Skeletal muscle tissue (tissue), 4 donors: ENCODE measurements around the gene DEPP1. TPM values are rescaled to one million over a fixed set of nuclear protein-coding genes. Genes with fewer than 3 reads are reported as not detected.

Experiments
- H3K27ac ChIP-seq: one replicate; pipeline ENCODE4 v1.7.0; 2013; ENCODE audit warnings: mild to moderate bottlenecking, low read depth, low read length, inconsistent platforms
- H3K27me3 ChIP-seq, 3 donors: one replicate each; pipeline ENCODE4 v1.7.0; 2013; ENCODE audit warnings: low read length in 3 of 3; ENCODE audit not compliant: control insufficient read depth in 3 of 3, insufficient read depth in 3 of 3
- H3K36me3 ChIP-seq, 3 donors: one replicate each; pipeline ENCODE4 v1.7.0; 2013; ENCODE audit warnings: low read length in 3 of 3; ENCODE audit not compliant: control insufficient read depth in 3 of 3, insufficient read depth in 3 of 3
- H3K4me1 ChIP-seq, 3 donors: one replicate each; pipeline ENCODE4 v1.7.0; 2013; ENCODE audit warnings: low read length in 3 of 3, mild to moderate bottlenecking in 3 of 3; ENCODE audit not compliant: control insufficient read depth in 3 of 3, insufficient read depth in 3 of 3
- H3K4me3 ChIP-seq, 3 donors: one replicate each; pipeline ENCODE4 v1.7.0; 2013; ENCODE audit warnings: low read length in 3 of 3
- H3K9ac ChIP-seq, 3 donors: one replicate each; pipeline ENCODE4 v1.7.0; 2013; ENCODE audit warnings: low read length in 3 of 3, mild to moderate bottlenecking in 3 of 3, moderate library complexity in 2 of 3, low read depth in 1 of 3
- H3K9me3 ChIP-seq, 3 donors: one replicate each; pipeline ENCODE4 v1.7.0; 2013; ENCODE audit warnings: low read length in 3 of 3; ENCODE audit not compliant: control insufficient read depth in 3 of 3
- total RNA-seq: library from RNA; depleted of rRNA; stranded (reverse); fragments of >200 nt; gene quantifications from one replicate; pipeline ENCODE4 v1.2.3, GENCODE V29; 2014
- donor health status: Osteomylitis.

The DEPP1 gene
- total RNA-seq, 1 donor from 2014 or later: 12.5 TPM

DNA sequence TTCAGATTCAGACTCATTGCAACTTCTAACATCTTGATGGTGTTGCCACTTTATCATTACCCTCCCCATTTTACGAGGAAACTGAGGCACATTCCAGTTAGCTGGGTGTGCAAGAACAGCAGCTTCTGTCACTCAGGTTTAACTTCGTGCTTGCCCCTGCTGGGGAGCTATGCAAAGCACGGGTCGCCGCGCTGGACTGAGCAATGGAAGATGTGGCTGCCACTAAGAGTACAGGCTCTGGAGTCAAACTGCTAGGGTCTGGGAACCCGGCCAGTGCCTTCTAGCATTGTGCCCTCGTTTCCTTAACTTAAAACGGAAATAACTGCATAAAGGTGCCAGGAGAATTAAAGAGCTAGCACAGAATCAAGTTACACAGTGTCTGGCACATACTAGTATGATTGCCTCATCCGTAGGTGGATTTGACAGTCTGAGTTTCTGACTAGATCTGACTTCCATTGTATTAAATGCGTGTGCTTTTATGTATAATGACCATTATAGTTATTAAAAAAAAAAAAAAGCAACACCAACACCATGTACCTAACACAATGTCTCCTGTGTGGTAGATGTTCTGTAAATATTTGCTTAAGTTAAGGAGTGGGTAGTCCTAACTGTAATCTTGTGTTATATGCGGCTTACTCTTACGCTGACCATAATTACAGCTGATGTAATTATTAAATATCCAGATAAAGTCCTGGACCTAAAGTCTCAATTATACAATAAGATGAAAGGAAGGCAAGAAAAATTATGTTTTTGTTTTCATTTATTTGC lies 23.0 kb upstream of the DEPP1 start:
- peak overlapping the region; percentile 73 to 86 (median 82) for H3K9ac ChIP-seq
- H3K4me3 ChIP-seq: peak overlapping the region; percentile 73 to 84 (median 74)
- H3K9me3 ChIP-seq: no peaks in the 10 kb centered on the region
- H3K4me1 ChIP-seq: peaks cover 20 to 46% (median 29%) of the 10 kb centered on the region in 3 donors
- peaks cover 3 to 17% (median 10%) of the 10 kb centered on the region in 3 donors for H3K36me3 ChIP-seq
- H3K27ac ChIP-seq: peak overlapping the region; percentile 85
- H3K27me3 ChIP-seq: no peaks in the 10 kb centered on the region

DNA sequence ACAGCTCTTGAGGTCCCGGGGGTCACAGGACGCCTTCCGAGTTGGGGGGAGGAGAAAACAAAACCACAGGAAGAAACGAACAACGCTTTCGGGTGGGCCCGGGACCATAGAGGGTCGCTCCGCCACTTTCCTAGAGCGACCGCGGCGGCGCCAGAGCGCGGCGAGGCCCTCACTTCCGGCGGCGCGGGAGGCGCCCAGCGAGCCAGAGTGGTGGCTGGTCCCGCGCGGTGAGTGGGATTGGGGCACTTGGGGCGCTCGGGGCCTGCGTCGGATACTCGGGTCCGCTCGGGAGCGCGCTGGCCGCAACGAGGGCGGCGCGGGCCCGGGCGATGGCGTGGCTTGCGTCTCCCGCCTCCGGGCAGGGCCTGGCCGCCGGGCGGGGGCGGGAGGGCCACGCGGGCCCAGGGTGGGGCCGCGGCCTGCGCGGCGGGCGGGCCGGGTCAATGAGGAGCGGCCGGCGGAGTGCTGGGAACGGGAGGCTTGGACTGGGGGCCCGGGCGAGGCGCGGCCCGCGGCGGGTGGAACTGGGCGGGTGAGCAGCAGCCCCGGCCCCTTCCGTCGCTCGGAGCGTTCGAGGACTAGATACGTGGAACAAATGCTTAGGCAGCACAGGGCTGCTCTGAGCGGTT lies 22.3 kb upstream of the DEPP1 start, which contains the start of gene ZNF22:
TSS of gene ZNF22 (plus strand) at position 172 of the 629 bp plus-strand sequence. CDS start 2,446 bp downstream, outside the sequence.
- Histone ChIP-seq H3K4me1 (peaks cover 27 to 53% (median 36%) of the 10 kb centered on the region in 3 donors), H3K27ac (peak within 1 kb of the TSS; percentile 85), H3K36me3 (peaks cover 3 to 17% (median 10%) of the 10 kb centered on the region in 3 donors), H3K9ac (peak within 1 kb of the TSS; percentile 73 to 86 (median 82)), H3K9me3 (no peaks in the 10 kb centered on the region), H3K27me3 (no peaks in the 10 kb centered on the region), H3K4me3 (peak within 1 kb of the TSS; percentile 73 to 84 (median 74))

DNA sequence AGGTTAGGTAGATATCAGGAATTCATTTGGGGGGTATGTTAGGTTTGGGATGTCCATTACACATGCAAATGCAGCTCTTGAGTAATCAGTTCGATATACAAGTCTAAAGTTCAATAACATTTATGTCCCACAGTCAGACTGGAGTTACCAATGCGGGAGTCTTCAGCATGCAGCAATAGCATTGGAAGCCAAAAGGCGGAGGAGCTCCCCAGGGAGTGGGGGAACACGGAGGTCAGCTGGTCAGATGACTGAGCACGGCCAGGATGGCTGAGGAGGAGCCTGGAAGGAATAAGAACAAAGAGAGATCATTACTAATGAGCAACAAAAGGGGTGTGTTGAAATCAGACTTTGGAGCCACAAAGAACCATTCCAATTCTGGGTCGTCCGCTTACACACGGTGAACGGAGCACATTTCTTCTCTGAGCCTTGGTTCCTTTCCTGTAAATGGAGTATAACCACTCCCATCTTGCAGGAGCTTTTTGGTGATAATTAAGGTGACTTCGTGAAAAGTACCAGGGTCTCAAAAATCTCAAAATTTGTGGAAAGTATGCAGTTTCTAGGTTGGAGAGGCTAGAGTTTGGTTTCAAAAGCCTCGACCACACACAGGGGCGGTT lies 21.6 kb upstream of the DEPP1 start:
- Histone ChIP-seq H3K27me3 (no peaks in the 10 kb centered on the region), H3K9me3 (no peaks in the 10 kb centered on the region), H3K36me3 (peaks cover 3 to 13% (median 10%) of the 10 kb centered on the region in 3 donors), H3K9ac (peak overlapping the region; percentile 73 to 83 (median 82)), H3K4me1 (peaks cover 33 to 60% (median 42%) of the 10 kb centered on the region in 3 donors), H3K4me3 (peak overlapping the region; percentile 73 to 84 (median 74)), H3K27ac (peak overlapping the region; percentile 85)

DNA sequence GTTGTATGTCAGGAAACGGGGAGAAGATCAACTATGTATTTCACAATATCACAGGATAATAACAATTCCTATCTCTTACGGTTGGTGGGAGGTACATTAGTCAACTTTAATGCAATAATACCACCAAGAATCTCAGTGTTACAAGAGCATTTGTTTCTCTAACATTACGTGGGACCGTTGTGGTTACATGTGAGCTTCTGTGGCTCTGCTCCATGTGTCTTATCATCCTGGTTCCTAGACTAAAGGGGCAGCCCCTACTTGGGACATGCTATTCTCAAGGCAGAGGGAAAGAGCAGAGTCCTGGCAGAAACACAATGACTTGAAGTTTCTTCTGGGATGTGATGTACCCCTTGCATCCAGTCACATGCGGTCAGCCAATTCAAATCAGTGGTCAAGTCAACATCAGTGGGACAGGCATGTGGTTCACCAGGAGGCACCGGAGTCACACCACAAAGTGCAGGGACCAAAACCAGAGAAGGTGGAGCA lies 19.6 kb upstream of the DEPP1 start:
- no peak overlapping the region for H3K4me3 ChIP-seq
- peaks cover 6 to 12% (median 7%) of the 10 kb centered on the region in 3 donors for H3K36me3 ChIP-seq
- peaks cover 50 to 68% (median 60%) of the 10 kb centered on the region in 3 donors for H3K4me1 ChIP-seq
- H3K27me3 ChIP-seq: no peaks in the 10 kb centered on the region
- H3K9ac ChIP-seq: no peak overlapping the region
- H3K27ac ChIP-seq: peak overlapping the region; percentile 92
- no peaks in the 10 kb centered on the region for H3K9me3 ChIP-seq

DNA sequence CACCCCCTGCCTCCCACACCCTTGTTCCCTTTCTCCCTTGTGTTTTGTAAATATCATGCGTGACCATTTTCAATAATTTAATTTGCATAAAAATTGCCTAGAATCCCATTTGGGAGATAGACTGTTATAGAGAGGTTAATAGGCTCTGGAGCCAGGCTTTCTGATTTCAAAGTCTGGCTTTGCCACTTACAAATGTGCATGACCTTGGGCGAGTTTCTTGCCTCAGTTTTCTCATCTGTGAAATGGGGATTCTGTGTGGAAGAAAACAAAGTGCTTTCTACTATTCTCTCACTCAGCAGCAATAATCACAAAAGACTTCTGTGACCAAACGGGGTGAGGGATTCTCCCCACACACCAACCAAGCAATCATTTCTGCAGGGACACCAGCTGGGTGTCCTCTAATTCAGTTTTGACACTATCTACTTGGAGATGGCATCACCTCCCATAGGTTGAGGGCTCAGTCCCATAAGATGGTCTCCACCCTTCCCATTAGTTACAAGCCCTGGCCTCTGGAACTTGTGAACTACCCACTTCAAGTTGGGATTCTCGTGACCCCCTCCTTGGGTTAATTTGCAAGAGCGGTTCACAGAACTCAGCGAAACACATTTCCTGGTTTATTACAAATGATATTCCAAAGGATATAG lies 18.6 kb upstream of the DEPP1 start:
- peaks cover 12 to 19% (median 12%) of the 10 kb centered on the region in 3 donors for H3K36me3 ChIP-seq
- H3K4me1 ChIP-seq: peaks cover 60 to 69% (median 64%) of the 10 kb centered on the region in 3 donors
- peak overlapping the region in 1 of 3 donors; percentile 63 for H3K4me3 ChIP-seq
- no peaks in the 10 kb centered on the region for H3K27me3 ChIP-seq
- no peaks in the 10 kb centered on the region for H3K9me3 ChIP-seq
- H3K9ac ChIP-seq: peak overlapping the region in 2 of 3 donors; percentile 45 to 79
- peak overlapping the region; percentile 92 for H3K27ac ChIP-seq

DNA sequence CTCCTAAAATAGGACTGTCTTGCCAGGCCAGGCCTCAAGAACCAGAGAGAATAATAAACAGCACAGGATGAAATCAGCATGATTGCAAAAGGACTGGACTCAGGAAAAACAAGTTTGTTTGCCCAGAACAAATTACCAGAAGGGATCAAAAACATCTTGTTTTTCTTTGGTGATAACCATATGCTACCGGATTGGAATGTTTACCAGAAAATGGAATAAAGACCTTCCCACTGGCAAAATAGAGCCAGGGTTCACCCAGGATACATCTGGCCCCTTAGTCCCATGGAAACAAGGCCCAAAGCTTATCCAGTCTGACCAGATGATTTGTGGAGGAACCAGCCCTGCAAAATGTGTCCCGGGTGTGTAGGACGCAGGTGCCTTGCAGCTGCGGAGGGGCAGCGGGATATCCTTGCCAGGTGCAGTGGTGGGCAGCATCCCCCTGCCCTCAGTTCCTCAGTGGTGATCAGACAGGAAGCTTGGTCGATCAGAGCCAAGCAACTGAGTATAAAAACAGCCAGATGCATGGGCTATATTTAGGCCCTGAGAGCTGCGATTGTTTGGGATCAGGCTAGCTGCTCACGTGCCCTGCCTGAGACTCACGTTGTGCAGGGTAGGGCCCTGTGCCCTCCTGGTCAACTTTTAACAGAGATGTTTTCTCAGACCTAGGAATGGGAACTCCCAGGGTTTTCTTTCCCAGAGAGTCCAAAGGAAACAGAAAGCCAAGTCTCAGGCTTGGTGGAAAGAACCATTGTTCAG lies 17.5 kb upstream of the DEPP1 start:
- H3K27me3 ChIP-seq: no peaks in the 10 kb centered on the region
- peak overlapping the region; percentile 37 to 79 (median 45) for H3K9ac ChIP-seq
- no peaks in the 10 kb centered on the region for H3K9me3 ChIP-seq
- H3K27ac ChIP-seq: peak overlapping the region; percentile 92
- peaks cover 66 to 69% (median 67%) of the 10 kb centered on the region in 3 donors for H3K4me1 ChIP-seq
- peak overlapping the region in 2 of 3 donors; percentile 15 to 63 for H3K4me3 ChIP-seq
- peaks cover 15 to 23% (median 15%) of the 10 kb centered on the region in 3 donors for H3K36me3 ChIP-seq

DNA sequence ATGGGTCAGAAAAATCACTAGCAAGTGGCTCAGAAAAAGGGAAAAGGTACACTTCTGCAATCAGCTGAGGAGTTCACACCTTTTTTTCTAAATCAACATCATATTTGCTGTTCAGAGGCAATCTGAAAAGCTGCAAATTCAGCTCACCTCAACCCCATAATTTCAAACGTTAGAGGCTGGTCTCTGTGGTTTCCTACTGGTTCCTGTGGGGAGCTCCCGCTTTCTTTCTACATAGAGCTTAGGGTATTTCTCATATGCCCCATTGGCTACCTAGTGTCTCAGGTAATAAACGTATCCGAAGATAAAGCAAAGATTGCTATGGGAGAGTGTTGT lies 16.9 kb upstream of the DEPP1 start:
- peaks cover 15 to 23% (median 18%) of the 10 kb centered on the region in 3 donors for H3K36me3 ChIP-seq
- H3K4me1 ChIP-seq: peaks cover 68 to 74% (median 70%) of the 10 kb centered on the region in 3 donors
- no peaks in the 10 kb centered on the region for H3K9me3 ChIP-seq
- H3K9ac ChIP-seq: peak overlapping the region in 2 of 3 donors; percentile 17 to 79
- no peak overlapping the region for H3K4me3 ChIP-seq
- peak overlapping the region; percentile 92 for H3K27ac ChIP-seq
- no peaks in the 10 kb centered on the region for H3K27me3 ChIP-seq

DNA sequence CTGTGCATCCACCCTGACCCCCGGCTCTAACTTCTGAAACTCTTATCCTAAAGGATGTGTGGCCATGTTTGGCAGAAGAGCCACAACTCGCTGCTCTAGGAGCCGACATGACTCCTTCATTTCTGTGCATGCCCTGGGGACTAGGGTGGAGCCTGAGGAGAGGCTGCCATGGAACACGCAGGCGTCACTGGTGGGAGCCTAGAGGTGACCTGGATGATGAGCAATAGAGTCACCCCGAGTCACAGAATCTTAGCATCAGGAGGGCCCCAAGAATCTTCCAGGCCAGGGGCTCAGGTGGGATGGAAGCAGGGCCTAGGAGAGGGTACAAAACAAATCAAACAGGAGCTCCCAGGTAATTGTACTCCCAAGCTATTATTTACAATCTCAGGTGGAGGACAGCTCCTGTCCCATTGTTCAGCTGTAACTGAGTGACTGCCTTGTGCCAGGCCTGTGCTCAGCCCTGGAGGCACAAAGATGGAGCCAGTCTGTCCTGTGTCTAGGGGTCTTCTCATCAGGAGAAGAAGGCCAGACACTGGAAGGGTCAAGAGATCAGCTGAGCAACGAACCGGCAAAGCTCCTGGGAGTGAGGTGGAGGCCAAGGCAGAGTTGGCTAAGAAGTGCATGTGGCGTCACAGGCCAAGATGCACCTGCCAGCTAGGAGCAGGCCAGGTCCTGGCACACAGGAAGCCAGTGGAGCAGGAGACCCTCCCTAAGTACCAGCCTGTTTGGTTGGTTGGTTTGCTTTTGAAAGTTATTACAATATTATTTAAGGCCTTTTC lies 16.3 kb upstream of the DEPP1 start:
- Histone ChIP-seq H3K27me3 (no peaks in the 10 kb centered on the region), H3K4me1 (peaks cover 68% of the 10 kb centered on the region in 3 donors), H3K27ac (peak overlapping the region; percentile 92), H3K9ac (peak overlapping the region in 1 of 3 donors; percentile 79), H3K9me3 (no peaks in the 10 kb centered on the region), H3K4me3 (no peak overlapping the region), H3K36me3 (peaks cover 16 to 25% (median 21%) of the 10 kb centered on the region in 3 donors)
